CD1c-positive myeloid dendritic cell (primary cell): ENCODE measurements around the gene RAB11FIP2.

Experiments
- DNase-seq: peaks from one replicate; pipeline ENCODE4 v3.0.0-alpha.2; 2016; ENCODE audit errors: extremely low spot score

Gene RAB11FIP2

DNA sequence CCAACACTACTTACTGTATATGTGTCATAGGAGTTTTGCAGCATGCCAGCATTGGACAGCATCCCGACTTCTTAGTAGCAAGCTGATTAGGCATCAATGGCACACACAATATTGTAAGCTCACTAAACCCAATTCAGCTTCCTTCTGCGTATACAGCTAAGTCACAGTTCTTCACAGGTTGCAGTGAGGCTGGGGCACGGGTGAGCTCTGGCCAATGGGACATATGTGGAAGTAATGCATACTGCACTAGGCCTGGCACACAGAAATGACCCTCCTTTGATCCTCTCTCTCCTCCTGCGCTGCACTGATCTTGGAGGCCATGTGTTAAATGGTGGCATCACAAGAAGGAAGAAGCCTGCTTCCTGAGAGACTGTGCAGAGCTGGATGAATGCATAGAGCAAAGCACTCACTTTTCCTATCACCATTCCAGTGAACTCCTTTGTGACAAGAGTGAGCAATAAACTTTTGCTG is 11.9 kb downstream of the RAB11FIP2 start:
- no peak for DNase-seq

DNA sequence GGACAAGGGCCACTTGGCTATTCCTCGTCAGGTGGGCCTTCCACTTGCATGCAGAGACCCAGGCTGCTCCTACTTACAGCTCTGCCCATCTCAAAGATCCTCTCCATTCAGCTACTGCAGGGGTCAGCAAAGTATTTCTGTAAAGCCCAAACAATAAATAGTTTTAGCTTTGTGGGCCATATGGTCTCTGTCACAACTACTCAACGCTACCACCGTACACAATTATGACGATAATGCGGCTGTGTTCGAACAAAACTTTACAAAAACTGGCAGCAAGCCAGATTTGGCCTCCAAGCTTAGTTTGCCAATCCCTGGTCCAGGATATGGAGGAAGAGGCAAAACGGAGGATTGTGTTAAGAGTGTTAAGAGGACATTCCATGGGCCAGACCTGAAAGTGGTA is 12.8 kb downstream of the RAB11FIP2 start:
- DNase-seq, result no peak

DNA sequence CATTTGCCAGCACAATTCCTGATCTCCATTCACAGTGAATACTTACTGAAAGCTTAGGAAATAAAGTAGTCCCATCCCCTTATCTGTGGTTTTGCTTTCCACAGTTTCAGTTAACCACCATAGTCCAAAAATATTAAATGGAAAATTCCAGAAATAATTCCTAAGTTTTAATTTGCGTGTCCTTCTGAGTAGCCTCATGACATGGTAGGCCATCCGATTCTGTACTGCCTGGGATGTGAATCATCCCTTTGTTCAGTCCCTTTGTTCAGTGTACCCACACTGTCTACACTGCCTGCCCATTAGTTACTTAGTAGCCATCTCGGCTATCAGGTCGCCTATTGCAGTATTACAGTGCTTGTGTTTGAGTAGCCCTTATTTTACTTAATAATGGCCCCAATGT is 14.2 kb downstream of the RAB11FIP2 start:
- no peak for DNase-seq

DNA sequence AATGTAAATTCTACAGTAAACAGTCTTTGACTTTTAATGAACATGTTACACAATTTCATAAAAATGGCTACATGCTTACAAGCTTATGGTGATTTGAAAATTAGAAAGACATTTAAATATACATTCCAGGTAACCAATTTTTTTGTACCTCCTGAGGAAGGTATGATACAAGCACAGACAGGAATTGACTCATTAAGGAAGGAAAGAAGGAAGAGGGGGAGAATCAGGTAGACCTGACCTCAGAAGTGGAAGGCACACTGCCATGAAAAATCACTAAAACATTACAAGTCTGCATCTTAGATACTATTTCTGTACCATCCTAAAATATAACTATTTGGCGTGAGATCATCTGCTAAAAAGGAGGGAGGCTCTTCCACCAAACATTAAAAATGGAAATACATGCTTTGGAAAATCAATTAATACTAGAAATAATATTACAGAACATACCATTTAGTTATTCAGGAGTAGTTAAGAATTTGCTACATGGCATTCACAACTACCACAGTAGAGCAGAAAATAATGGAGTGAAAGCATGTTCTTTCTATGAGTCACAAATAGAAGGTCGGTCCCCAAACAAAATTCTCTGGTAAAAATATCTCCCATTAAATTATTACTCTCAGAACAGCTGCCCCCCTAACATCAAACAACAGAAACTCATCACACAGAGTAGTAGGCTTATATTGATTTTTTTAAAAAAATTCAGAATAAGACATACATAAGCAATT is 15.2 kb downstream of the RAB11FIP2 start:
- no peak for DNase-seq

DNA sequence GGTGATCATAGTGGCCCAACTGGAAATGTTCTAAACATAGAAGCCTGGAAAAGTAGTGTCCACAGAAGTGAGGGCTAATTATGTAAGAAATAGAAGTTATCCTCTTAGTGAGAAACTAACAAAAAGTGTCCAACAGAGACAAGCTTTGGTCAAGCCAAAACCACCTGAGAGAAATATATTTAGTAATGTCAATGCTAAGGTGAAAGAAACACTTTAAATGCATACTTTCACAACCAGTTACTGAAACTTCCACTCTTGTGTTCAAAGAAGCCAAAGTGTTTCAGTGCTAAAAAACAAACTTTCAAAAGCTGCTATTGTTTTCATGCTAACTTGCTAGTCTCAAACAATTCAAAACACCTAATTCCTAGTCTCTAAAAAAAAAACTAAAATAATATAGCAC is 18.1 kb downstream of the RAB11FIP2 start:
- no peak for DNase-seq

DNA sequence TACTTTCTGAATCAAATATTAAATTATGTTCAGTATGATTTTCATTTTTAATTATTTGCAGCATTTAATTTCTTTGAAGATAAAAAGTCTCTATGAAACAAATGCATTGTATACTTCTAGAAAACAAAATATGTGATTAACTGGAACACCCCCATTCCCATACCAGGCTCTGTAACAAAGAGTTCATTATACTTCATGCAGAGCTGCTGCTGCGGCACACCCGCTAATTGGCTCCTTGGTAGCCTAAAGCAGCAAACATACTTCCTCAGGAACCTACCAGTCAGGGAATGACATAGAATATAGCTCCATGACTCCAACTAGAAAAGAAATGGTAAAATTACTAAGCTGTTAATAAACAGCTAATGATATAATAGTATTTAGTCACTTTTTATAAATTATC is 19.3 kb downstream of the RAB11FIP2 start:
- DNase-seq, result no peak

DNA sequence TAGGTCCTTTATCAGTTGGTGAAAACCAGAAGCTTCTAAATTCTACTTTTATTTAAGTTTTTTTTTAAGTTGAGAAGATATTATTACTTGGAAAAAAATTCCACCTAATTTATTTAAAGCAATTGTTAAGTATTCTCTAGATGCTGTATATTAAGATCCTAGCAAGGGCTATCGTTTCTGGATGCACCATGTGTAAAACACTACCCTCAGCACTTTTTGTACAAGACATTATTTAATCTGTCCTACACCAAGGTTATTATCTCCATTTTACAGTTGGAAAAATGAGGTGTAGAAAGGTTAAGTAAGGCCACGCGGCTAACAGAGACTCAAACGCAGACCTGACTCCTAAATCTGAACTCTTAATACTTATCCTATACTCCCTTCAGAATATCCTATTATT is 19.8 kb downstream of the RAB11FIP2 start:
- DNase-seq, result no peak

DNA sequence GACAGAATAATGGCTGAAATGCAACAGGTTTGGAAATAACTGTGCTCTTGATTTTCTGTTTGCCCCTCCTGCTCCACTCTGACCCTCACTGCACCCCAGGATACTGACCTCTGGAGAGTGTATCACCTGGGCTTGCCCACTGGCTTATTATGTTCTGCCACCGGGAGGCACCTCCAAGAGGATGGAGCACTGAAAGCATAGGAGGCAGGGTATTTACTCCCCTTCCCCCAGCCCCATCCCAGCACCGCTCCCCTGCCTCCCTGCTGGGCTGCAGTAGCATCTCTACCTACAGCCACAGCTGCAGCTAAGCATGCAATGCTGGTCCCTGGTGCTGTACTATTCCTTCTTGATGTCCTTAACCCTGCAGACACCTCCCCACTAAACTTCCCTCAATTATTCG is 26.4 kb downstream of the RAB11FIP2 start:
- DNase-seq, result no peak

DNA sequence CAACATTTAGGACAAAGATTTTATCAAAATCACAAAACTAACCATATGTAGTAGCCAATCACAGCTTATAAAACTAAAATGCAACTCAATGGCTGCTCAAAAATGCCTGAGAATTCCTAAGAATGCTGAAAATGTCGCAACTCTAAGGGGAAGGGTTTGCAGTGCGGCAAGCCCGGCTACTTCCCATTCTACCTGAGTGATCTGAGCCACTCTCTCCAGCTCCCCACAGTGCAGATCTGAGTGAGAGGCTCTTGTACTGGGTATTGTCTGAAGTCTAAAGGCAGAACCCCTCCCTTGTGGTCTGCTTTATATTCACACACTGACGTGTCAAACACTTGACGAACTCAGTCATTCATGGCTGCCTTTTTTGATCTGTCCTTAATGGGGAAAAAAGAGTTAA is 28.9 kb downstream of the RAB11FIP2 start:
- no peak for DNase-seq

DNA sequence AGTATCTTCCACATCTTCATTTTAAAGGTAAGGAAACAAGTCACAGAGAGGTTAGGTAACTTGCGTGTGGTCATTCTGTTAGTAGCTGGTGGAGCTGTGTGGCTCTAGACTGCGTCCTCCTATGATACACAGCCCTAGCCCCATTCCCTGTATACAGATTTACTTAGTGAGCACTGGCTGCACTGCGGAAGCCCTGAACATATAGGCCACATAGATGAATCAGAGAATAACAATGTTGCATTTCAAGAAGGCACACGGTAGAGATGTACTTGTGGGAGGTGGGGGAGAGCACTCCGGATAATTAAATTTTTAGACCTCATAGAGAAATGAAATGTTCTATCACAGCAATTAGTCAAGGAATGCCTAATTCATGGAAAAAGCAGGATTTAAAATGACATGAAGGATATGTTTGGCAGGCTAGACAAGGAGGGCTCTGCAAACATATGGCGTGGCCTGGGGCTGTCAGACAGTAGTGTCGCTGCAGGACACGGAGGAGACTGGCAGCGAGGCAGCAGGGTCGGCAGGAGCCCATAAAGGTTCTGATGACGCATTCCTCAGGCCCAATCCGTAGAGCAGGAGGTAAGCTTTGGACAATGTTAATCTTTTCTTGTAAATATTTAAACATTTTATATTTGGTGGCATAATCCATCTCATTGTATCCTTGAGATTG is 29.5 kb downstream of the RAB11FIP2 start:
- no peak for DNase-seq

DNA sequence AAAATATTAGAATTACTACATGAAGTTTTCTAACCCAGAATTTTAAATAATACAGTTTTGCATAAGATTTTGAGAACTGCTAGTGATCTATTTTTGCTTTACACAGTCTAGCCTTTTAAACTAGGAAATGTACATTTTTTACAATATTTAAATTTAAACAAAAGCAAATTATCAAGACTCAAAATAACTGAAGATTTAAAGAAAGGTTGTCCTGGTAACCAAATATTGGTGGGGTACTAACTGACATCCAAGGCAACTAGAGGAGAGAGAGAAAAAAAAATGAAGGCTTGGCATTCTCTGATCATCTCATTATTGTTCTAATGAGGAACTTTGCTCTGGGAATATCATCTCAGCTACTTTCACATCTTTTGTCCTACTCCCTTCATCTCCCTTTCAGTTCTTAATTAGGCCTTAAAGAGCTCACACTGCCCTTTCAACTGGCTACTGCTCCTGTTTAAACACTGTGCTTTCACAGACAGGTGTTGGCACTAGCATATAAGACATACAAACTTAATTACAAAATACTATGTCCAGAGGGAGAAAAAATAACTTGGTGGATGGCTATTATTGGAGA is 33.7 kb downstream of the RAB11FIP2 start:
- DNase-seq, result no peak

DNA sequence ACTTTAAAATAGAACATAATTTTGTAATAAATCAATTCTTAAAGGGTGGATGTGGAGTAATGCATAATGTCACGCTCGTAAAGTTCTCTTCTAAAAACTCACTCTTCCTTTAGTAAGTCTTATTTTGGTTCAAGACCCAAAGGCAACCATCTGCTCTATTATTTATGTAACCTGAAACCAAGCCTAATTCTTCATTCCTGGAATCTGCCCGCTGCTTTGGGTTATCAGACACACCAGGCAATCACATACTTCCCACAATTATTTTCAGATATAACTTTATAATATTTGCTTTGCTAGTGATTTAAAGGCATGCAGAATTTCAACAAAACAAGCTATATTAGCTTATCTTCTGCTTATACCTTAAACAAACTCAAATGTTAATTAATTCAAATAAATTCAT is 39.0 kb downstream of the RAB11FIP2 start:
- no peak for DNase-seq

DNA sequence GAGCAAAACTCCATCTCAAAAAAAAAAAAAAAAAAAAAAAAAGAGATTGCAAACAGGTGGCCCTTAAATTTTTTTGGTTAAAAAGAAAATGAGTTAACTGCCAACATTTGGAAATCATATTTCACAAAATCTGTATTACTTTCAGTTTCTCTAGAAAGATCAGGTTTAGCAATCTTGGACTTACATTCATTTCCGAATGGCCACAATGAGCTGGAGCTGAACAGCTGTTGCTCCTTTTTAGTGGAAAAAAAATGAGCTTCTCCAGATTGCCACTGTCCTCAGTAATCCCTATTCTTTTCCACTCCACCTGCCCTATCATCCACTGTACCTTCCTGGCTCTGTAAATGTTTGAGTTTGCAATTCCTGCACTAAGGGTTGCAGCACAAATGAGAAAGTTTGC is 43.6 kb downstream of the RAB11FIP2 start:
- no peak for DNase-seq

DNA sequence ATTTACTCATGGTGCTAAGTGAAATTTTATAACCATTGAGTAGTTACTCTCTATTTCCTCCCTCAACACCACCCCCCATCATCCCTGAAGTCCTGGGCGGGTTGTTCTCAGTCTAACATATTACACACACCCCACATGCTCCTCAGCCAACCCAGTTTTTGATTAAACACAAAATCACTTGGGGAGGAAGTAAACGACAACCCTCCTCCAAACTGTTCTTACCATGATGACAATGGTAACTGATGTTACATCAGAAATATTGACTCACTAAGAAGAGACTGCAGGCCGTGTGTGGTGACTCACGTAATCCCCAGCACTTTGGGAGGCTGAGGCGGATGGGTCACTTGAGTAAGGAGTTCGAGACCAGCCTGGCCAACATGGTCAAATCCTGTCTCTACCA is 44.2 kb downstream of the RAB11FIP2 start:
- no peak for DNase-seq

DNA sequence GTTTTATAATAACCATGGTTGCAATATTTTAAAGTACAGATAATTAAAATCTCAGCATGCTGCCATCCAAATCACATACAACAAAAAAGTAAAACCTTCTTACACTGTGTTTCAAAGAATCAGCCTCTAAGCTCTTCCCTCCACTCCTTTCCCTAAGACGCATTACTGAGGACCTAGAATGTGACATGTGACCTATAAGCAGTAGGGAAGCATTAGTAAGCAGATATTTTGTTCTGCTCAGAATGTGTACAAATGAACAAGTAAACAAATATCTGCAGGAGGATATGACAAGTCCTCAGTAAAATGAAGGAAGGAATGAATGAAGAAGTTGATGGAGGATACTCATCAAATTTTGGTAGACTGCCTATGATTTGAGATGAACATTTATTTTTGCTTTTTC is 49.1 kb downstream of the RAB11FIP2 start:
- no peak for DNase-seq

DNA sequence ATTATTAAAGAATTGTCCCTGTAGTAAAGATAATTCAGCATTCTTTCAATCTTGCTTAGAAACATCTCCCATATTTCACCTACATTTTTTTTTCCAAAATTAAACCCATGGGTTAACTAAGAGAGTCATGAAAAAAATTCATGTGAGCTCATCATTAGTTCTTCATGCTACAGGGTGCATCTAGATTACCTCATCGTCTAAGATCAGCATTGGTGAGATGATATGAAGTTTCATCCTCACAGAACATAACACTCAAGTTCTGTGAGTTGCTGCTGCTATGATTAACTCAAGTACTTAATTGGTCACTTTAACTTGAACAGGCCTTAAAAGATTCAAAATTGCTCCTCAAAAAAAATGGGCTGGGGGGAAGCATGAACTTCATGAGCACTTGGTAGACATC is 50.0 kb downstream of the RAB11FIP2 start:
- DNase-seq, result no peak

DNA sequence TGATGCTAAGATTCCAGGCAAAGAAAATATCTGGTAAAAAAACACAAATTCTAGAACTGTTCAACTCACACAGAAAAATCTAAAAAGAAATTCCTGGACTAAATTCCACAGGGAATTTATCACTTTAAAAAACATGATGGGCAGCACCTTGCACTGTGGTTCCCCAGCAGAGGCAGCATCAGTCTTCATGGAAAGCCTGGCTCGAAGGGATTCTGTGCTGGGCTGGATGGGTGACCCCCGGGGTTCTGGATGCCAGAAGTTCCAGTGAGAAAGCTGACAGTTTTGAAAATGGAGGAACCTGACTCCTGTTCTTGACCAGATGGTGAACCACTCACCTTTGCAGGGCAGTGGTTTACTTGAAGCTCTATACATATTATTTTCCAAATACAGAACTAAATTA is 52.0 kb downstream of the RAB11FIP2 start:
- DNase-seq, result no peak

DNA sequence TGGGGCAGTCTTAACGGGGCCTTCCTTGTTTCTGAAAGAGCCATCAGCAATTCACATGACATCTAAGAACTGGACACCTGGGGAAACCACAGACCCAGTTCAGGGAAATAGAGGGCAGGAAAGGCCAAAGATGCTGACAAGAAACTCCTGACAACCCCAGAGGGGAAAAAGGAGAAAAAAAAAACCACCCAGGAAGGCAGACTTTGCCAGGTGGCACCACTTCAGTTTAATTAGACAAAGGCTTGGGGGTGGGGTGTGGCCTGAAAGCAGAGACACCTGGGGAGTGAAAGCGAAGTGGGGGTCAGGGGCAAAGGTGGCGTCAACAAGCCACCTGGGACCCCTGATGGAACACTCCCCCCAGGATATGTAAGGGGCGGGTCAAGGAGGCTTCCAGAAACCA is 53.6 kb downstream of the RAB11FIP2 start:
- no peak for DNase-seq

DNA sequence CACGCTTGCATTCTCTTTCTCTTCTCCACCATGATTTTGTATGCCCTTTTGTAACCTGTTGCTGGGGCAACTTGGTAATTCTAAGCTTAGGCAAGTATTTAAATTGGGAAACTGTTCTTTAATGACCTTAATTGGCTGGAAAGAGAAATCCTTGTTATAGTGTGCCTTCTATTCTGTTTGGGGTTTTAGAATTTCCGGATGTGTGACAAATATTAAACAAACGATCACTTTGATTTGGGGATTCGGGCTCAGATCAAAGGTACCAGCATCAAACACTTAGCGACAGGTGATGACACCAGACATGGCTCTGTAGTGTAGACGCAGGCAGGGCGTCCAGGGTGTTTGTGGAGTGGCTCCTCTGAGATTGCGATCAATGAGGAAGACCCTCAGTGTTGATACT is 55.0 kb downstream of the RAB11FIP2 start:
- no peak for DNase-seq

DNA sequence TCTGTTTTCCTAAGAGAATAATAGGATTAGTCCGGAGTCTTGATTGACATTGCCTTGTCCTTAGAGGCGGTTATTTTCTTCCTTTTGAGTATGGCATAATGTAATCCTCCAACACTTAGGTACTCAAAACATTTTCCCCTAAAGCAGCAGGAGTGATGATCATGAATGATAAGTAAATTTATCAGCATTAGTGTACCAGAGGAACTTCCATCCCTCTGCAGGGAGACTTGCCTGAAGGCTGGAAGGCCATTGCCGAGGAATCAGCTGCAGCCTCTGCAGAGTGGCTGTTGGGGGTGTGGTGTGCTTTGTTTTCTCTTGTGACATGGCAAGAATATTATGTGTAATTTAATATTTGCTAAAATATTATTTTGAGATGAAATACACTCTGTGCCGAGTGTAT is 56.8 kb downstream of the RAB11FIP2 start:
- no peak for DNase-seq

DNA sequence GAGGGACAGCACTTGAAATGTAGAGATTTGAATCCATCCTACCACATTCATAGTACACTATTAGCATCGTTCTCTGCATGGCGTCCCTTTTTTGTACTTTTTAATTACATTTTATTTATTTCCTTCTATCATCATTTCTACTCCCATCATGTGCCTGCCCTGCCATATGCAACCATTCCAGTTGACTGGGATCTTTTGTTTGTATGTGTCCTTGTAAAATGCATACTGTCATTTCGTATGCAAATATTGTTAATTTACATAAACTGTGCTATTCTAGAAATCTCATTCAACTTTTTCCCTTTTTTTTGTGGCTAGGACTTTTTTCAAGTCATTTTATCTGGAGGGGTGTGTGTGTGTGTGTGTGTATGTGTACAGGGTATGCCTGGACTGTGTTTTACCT is 57.9 kb downstream of the RAB11FIP2 start:
- no peak for DNase-seq

DNA sequence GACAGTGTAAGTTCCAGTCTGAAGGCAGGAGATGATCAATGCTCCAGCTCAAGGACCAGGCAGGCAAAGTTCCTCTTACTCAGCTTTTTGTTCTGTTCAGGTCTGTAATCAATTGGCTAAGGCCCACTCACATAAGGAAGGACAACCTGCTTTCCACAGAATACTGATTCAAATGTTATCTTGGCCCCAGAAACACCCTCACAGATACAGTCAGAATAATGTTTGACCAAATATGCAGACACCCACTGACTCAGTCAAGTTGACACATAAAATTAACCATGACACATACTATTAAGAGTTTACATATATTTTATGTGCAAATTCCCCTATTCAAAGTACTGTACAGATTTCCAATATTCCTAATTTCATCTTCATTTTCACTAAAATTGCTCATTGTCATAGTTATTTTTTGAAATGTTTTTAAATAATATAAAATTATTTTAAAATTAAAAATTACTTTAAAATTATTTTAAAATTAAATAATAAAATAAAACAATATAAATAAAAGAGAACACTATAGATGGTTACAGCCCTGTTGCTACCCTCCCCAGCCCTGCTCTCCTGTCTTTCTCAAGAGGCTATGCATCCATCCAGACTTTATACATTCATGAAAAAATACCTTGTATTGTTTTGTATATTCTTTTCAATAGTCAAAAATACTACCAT is 59.4 kb downstream of the RAB11FIP2 start:
- no peak for DNase-seq

DNA sequence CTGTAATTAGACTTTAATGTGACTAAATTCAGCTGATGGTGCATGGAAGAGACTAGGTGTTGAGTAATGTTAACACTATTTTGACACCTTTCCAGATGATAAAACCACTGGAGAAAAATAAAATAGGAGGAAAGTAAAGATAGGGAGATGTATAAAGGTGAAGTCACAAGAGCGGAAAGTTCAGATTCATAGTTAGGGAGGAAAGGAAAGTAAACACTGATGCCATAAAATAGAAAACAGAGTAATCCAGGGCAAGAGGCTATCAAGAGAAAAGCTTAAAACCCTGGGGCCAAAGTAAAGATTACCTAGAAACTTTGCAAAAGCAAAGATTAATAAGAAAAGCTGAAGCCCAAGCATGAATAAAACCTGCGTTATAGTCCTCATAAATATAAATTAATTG is 62.8 kb downstream of the RAB11FIP2 start:
- DNase-seq, result no peak
